Measurements from ENCODE around the gene TRIM61. TPM values are rescaled to one million over a fixed set of nuclear protein-coding genes. Genes with fewer than 3 reads are reported as not detected.
"Not testable (repeated sequence)": the region's sequence is repeated elsewhere in the genome, so short reads cannot be mapped to it uniquely, and the experiment has no call there.

The TRIM61 gene
- total and polyA plus RNA-seq, 12 donors, result 0.37 to 3.1 (median 2.1) TPM

DNA sequence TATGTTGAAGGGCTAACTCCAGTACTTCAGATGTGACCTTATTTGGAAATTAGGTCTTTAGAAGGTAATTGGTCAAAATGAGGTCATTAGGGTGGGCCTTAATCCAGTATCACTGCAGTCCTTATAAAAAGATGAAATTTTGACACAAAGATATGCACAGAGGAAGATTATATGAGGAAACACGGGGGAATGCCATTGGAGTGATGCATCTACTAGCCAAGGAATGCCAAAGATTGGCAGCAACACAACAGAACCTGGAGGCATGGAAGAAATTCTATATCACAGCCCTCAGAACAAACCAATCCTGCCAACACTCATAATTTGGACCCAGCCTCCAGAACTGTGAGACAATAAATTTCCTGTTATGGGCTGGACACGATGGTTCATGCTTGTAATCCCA, 17.6 kb downstream of the TRIM61 start:
- peaks cover 0 to 18% (median 0%) of the 10 kb centered on the region in 9 donors for H3K4me1 ChIP-seq
- TF ChIP-seq, protein P1, sequence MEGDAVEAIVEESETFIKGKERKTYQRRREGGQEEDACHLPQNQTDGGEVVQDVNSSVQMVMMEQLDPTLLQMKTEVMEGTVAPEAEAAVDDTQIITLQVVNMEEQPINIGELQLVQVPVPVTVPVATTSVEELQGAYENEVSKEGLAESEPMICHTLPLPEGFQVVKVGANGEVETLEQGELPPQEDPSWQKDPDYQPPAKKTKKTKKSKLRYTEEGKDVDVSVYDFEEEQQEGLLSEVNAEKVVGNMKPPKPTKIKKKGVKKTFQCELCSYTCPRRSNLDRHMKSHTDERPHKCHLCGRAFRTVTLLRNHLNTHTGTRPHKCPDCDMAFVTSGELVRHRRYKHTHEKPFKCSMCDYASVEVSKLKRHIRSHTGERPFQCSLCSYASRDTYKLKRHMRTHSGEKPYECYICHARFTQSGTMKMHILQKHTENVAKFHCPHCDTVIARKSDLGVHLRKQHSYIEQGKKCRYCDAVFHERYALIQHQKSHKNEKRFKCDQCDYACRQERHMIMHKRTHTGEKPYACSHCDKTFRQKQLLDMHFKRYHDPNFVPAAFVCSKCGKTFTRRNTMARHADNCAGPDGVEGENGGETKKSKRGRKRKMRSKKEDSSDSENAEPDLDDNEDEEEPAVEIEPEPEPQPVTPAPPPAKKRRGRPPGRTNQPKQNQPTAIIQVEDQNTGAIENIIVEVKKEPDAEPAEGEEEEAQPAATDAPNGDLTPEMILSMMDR (IDR thresholded peaks at IDR 0.05), result no peak
- intact Hi-C loops (cut with DNase I), result no loop called here
- H3K4me3 ChIP-seq, result no peak overlapping the region
- ATAC-seq, result no peak
- no peak overlapping the region for H3K27ac ChIP-seq
- peaks cover 0 to under 1% (median 0%) of the 10 kb centered on the region in 7 donors for H3K27me3 ChIP-seq
- H3K36me3 ChIP-seq, result no peaks in the 10 kb centered on the region
- no peak for DNase-seq
- H3K9me3 ChIP-seq, result no peaks in the 10 kb centered on the region
- 82 to 83% methylated on average over 2 of the region's 2 CpGs for WGBS, 2 donors

DNA sequence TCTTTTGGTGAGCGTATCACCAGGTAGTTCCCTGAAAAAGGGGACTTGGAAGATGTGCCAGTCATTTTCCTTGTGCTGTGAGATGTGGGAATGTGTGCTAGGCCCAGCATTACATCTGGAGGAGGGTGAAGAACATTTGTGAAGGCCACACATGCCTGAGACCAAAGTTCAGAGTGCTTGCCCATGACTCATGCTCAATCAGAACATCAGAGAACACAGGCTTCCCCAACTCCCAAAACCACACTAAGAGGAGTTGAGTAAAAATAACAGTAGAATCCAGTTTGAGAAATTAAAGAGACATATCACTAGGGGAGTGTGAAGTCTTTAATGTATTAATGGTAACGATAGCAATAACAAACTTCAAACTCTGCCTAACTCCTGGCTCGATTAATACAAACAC, 18.0 kb downstream of the TRIM61 start:
- H3K4me1 ChIP-seq, result peaks cover 0 to 18% (median 0%) of the 10 kb centered on the region in 9 donors
- H3K9me3 ChIP-seq; H3K27ac ChIP-seq; H3K36me3 ChIP-seq; H3K27me3 ChIP-seq; H3K4me3 ChIP-seq; DNase-seq; intact Hi-C loops (cut with DNase I); ATAC-seq: not testable (repeated sequence)
- 94 to 97% methylated on average over 2 of the region's 3 CpGs for WGBS, 2 donors

DNA sequence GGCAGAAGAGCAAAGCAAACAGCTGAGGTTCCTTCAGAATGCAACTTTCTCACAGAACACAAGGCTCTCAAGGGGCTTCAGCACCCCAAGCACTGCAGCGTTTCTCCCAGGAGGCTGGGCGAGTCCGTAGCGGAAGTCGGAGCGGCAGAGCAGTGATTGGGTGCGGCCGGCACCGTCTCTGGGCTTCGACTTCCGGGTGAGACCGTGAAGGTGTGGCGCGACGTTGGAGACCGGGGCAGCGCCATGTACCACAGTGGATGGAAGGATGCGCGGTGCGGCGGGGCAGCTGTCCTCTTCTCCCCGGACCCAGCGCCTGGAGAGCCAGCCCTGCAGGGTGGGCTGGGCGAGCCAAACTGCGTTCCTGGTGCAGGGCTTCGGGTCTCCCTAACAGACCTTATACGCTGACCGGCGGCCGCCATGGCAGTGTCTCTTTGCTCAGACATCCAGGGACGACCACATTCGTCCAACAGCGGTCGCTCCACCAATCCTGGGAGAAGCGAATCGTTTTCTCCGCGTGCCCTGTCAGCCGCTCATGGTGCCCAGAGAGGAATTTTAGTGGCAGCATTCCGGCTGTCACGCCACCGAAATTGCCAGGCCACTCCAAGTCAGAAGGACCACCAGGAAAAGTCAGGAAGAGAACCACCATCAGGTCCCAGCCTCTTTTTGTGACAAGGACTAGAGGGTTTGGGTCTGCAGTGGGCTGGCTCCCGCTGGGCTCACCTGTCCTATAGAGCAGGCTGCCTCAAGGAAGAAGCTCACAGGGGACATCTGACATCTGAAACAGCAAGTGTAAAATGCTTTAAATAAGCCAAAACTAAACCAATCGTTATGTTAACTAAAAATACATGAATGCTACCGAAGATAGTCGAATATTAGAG, 20.5 kb downstream of the TRIM61 start:
- peaks cover 0 to 18% (median 0%) of the 10 kb centered on the region in 9 donors for H3K4me1 ChIP-seq
- H3K27me3 ChIP-seq, result peaks cover 0 to 15% (median 0%) of the 10 kb centered on the region in 7 donors
- ATAC-seq (peak; percentile 90 to 100 (median 99)), DNase-seq (peak; percentile 54 to 77)
- no peaks in the 10 kb centered on the region for H3K36me3 ChIP-seq
- TF ChIP-seq, protein P1 (IDR thresholded peaks at IDR 0.05), result peak in 1 of 9 donors; percentile 3
- peak overlapping the region; percentile 49 to 79 (median 67) for H3K4me3 ChIP-seq
- intact Hi-C loops (cut with DNase I), result no loop called here
- WGBS, 2 donors, result 9% methylated on average over 44 to 46 of the region's 46 CpGs
- H3K27ac ChIP-seq, result peak overlapping the region in 7 of 10 donors; percentile 36 to 64 (median 55)
- no peaks in the 10 kb centered on the region for H3K9me3 ChIP-seq

DNA sequence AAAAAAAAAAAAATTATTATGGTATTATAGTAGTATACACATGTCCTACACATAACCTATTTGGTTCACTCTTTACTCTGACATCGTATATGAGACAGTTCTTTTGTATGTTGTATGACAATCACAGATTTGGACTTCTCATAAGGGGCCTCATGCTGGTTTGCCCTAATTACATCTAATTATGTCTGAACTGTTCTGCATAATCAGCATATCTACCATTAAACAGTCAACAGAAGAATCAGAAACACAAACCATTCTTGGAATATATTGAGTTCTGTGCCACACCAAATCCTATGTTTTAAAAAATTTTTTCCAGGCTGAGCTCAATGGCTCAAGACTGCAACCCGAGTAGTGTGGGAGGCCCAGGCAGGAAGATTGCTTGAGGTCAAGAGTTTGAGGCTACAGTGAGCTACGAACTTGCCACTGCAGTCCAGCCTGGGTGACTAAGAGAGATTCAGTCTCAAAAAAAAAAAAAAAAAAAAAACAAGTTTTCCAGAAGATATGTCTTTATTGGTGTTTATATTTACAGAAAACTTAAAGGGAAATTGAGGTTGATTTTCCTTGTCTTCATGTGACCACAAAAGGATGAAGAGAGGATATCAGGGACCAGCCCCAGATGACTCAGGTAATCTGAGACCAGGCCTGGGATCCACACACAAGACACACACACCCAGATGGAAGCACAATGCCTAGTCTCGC, 22.2 kb downstream of the TRIM61 start:
- Histone ChIP-seq H3K27ac (no peak overlapping the region), H3K36me3 (no peaks in the 10 kb centered on the region), H3K9me3 (no peaks in the 10 kb centered on the region), H3K27me3 (peaks cover 0 to 16% (median 5%) of the 10 kb centered on the region in 7 donors), H3K4me1 (peaks cover 0 to 18% (median 0%) of the 10 kb centered on the region in 9 donors), H3K4me3 (no peak overlapping the region)
- WGBS, 2 donors, result 89% methylated on average over 4 of the region's 4 CpGs
- TF ChIP-seq, protein P1 (IDR thresholded peaks at IDR 0.05), result no peak
- intact Hi-C loops (cut with DNase I), result no loop called here
- DNase-seq, result no peak
- no peak for ATAC-seq

Data from heart right ventricle (tissue), 16 donors.